GM23338 (cell line): ENCODE results near the gene OR5H14. TPM values are rescaled to one million over a fixed set of nuclear protein-coding genes. Genes with fewer than 3 reads are reported as not detected.
"Not testable (repeated sequence)": the region's sequence is repeated elsewhere in the genome, so short reads cannot be mapped to it uniquely, and the experiment has no call there.

Experiments
- ATAC-seq: fragments of 200-7000 bp; cut with Tn5 transposase; 3 replicates; pipeline ENCODE4 v1.9.1; 2020
- DNase-seq: peaks from one replicate; pipeline ENCODE4 v3.0.0-alpha.2; 2015; ENCODE audit warnings: low spot score
- H2AFZ ChIP-seq: fragments of 200-600 bp; sonication (generic); 2 replicates; pipeline ENCODE4 v1.8.0; 2016; ENCODE audit warnings: antibody characterized with exemption, mild to moderate bottlenecking, moderate library complexity
- H3F3A ChIP-seq: fragments of 200-600 bp; sonication (generic); replicated peaks from 2 replicates; pipeline ENCODE4 v1.8.0; 2017; ENCODE audit warnings: antibody characterized with exemption, mixed run types, low read depth
- H3K27ac ChIP-seq: fragments of 200-600 bp; sonication (generic); 2 replicates; pipeline ENCODE4 v1.6.1; 2016; ENCODE audit warnings: low read depth
- H3K27me3 ChIP-seq: fragments of 200-600 bp; sonication (generic); 2 replicates; pipeline ENCODE4 v1.8.0; 2016; ENCODE audit warnings: mild to moderate bottlenecking, mixed run types, moderate library complexity; ENCODE audit not compliant: insufficient read depth
- H3K36me3 ChIP-seq: fragments of 200-600 bp; sonication (generic); 2 replicates; pipeline ENCODE4 v1.8.0; 2016; ENCODE audit warnings: mild to moderate bottlenecking; ENCODE audit not compliant: insufficient read depth
- H3K4me1 ChIP-seq: fragments of 200-600 bp; sonication (generic); 2 replicates; pipeline ENCODE4 v1.8.0; 2016; ENCODE audit warnings: mild to moderate bottlenecking, moderate library complexity; ENCODE audit not compliant: insufficient read depth
- H3K4me2 ChIP-seq: fragments of 200-600 bp; sonication (generic); 2 replicates; pipeline ENCODE4 v1.7.1; 2017; ENCODE audit warnings: mixed run types
- H3K4me3 ChIP-seq: fragments of 200-600 bp; sonication (generic); 2 replicates; pipeline ENCODE4 v1.6.1; 2016; ENCODE audit warnings: mixed run types
- H3K79me2 ChIP-seq: fragments of 200-600 bp; sonication (generic); replicated peaks from 2 replicates; pipeline ENCODE4 v1.8.0; 2017; ENCODE audit warnings: mild to moderate bottlenecking; ENCODE audit not compliant: insufficient read depth
- H3K9me2 ChIP-seq: fragments of 200-600 bp; sonication (generic); 2 replicates; pipeline ENCODE4 v1.8.0; 2017; ENCODE audit not compliant: insufficient read depth
- H4K20me1 ChIP-seq: fragments of 200-600 bp; sonication (generic); replicated peaks from 2 replicates; pipeline ENCODE4 v1.8.0; 2017; ENCODE audit warnings: mild to moderate bottlenecking; ENCODE audit not compliant: insufficient read depth
- H3K27ac Mint-ChIP-seq: 2 replicates; pipeline ENCODE4 v1.8.0; 2020; ENCODE audit warnings: inconsistent platforms, mild to moderate bottlenecking, moderate library complexity, mixed read lengths
- H3K27me3 Mint-ChIP-seq: 3 replicates; pipeline ENCODE4 v1.8.0; 2022; ENCODE audit warnings: low read depth, mild to moderate bottlenecking, moderate library complexity, mixed read lengths, inconsistent platforms; ENCODE audit not compliant: insufficient read depth, poor library complexity
- H3K36me3 Mint-ChIP-seq: 3 replicates; pipeline ENCODE4 v1.8.0; 2021; ENCODE audit warnings: low read depth, mild to moderate bottlenecking, inconsistent platforms, moderate library complexity, mixed read lengths
- H3K4me1 Mint-ChIP-seq: 3 replicates; pipeline ENCODE4 v1.8.0; 2020; ENCODE audit warnings: mild to moderate bottlenecking, inconsistent platforms, mixed read lengths
- H3K4me3 Mint-ChIP-seq: 3 replicates; pipeline ENCODE4 v1.8.0; 2021; ENCODE audit warnings: moderate library complexity, mild to moderate bottlenecking, inconsistent platforms, mixed read lengths
- H3K9me3 Mint-ChIP-seq: 3 replicates; pipeline ENCODE4 v1.8.0; 2020; ENCODE audit warnings: moderate library complexity, mild to moderate bottlenecking, inconsistent platforms, mixed read lengths
- JUNB ChIP-seq: IDR thresholded peaks from one replicate; pipeline ENCODE4 v1.6.1; 2016; ENCODE audit warnings: antibody characterized with exemption; ENCODE audit not compliant: unreplicated experiment
- REST ChIP-seq: IDR thresholded peaks from one replicate; pipeline ENCODE4 v1.6.1; 2018; ENCODE audit warnings: antibody characterized with exemption; ENCODE audit not compliant: unreplicated experiment
- ZNF331 ChIP-seq: fragments of 250-450 bp; sonication (Bioruptor Pico); IDR thresholded peaks from 2 replicates; pipeline ENCODE4 v1.5.0; 2020; ENCODE audit warnings: low read depth, mild to moderate bottlenecking, moderate library complexity
- ZNF462 ChIP-seq: fragments of 250-450 bp; sonication (Bioruptor Pico); IDR thresholded peaks from 2 replicates; pipeline ENCODE4 v1.5.0; 2020; ENCODE audit warnings: mild to moderate bottlenecking, moderate library complexity
- polyA plus RNA-seq: library from polyadenylated mRNA; unstranded; fragments of >200 nt; fragmentation: Nextera tagmentation; extraction: Ambion mirVana; gene quantifications from 2 replicates; pipeline ENCODE4 v1.2.1, GENCODE V29; 2016
- total RNA-seq: library from RNA; depleted of rRNA; stranded (reverse); fragments of >200 nt; shearing (Covaris generic); gene quantifications from 2 replicates; pipeline ENCODE4 v1.2.3, GENCODE V29; 2014

OR5H14 gene
- total and polyA plus RNA-seq, 2 experiments from 2014 or later = 0.05 TPM; not detected in 1

- TF ChIP-seq REST = no peak
- TF ChIP-seq ZNF331 (CRISPR knock-in tag) = no peak
- TF ChIP-seq JUNB = no peak
Measured at GRCh38 chr3:98140531-98140930, 6.7 kb upstream of the OR5H14 start (continued).

DNA sequence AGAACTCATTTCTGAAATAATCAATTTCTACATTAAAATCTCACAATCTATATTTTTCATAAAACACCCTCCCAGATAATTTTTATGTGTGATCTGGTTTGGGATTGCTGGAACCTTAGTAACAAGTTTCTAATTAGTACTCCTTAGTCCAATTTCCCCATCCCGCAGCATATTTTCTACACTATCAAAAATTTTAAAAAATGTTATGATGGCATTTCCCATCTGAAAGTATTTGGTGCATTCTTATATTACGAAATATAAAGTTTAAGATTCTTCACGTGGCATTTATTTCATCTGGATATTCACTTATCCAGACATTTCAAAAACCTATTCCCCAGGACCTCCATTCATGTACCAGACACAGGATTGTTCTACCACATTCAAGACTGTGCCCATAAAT is 1.5 kb downstream of the OR5H14 start:
- no peaks in the 10 kb centered on the region for H3K4me1 ChIP-seq
- ATAC-seq = no peak
- no peaks in the 10 kb centered on the region for H3K9me2 ChIP-seq
- Mint-ChIP-seq H3K36me3 (no peaks in the 10 kb centered on the region), H3K27me3 (peaks cover 2% of the 10 kb centered on the region), H3K4me1 (no peaks in the 10 kb centered on the region), H3K4me3 (no peak overlapping the region), H3K9me3 (no peaks in the 10 kb centered on the region; the same call in 1 of the 3 replicates), H3K27ac (no peak overlapping the region)
- no peaks in the 10 kb centered on the region for H3K27me3 ChIP-seq
- H3F3A ChIP-seq = no peaks in the 10 kb centered on the region
- no peak overlapping the region for H2AFZ ChIP-seq
- no peak overlapping the region for H3K27ac ChIP-seq
- H3K4me2 ChIP-seq = no peak overlapping the region
- no peak for DNase-seq
- no peak for TF ChIP-seq ZNF462 (CRISPR knock-in tag)
- H4K20me1 ChIP-seq = no peaks in the 10 kb centered on the region
- H3K36me3 ChIP-seq = no peaks in the 10 kb centered on the region
- no peak overlapping the region for H3K4me3 ChIP-seq
- H3K79me2 ChIP-seq = no peaks in the 10 kb centered on the region

- H3K4me3 ChIP-seq, H3K9me3 Mint-ChIP-seq, H3K27ac Mint-ChIP-seq, H3K4me1 Mint-ChIP-seq, H3K36me3 ChIP-seq, H3K36me3 Mint-ChIP-seq, H3K4me2 ChIP-seq, H3K27me3 Mint-ChIP-seq, H4K20me1 ChIP-seq, H3K9me2 ChIP-seq, ATAC-seq, H2AFZ ChIP-seq, H3K27ac ChIP-seq, H3F3A ChIP-seq, H3K4me3 Mint-ChIP-seq, H3K27me3 ChIP-seq, H3K4me1 ChIP-seq, DNase-seq, H3K79me2 ChIP-seq: not testable (repeated sequence)
Measured at GRCh38 chr3:98149456-98149855, 2.2 kb downstream of the OR5H14 start.
